Natural killer cell (primary cell): ENCODE results near the gene CDCA4. TPM values are rescaled to one million over a fixed set of nuclear protein-coding genes. Genes with fewer than 3 reads are reported as not detected.

Experiments used
- ATAC-seq, 3 donors: fragments of 150-1000 bp in 2 of 3; fragments of 200-7000 bp in 1 of 3; cut with Tn5 transposase; 1 replicate in 1 of 3; 2 replicates in 2 of 3; pipeline ENCODE4 v1.10.0; 2021; ENCODE audit warnings: mild to moderate bottlenecking in 2 of 3, moderate library complexity in 2 of 3
- DNase-seq, 2 donors: peaks; one replicate each; pipeline versions ENCODE4 v3.0.0 to v3.0.0-alpha.2; 2013 to 2021; ENCODE audit warnings: mixed read lengths in 1 of 2
- H3K27ac ChIP-seq: one replicate; pipeline ENCODE4 v1.5.1; 2013; ENCODE audit warnings: mild to moderate bottlenecking, low read length
- H3K27me3 ChIP-seq: one replicate; pipeline ENCODE4 v1.6.1; 2013; ENCODE audit warnings: low read length; ENCODE audit not compliant: control insufficient read depth, insufficient read depth
- H3K36me3 ChIP-seq: one replicate; pipeline ENCODE4 v1.6.1; 2013; ENCODE audit warnings: low read length; ENCODE audit not compliant: control insufficient read depth, insufficient read depth
- H3K4me1 ChIP-seq: one replicate; pipeline ENCODE4 v1.6.1; 2013; ENCODE audit warnings: low read length; ENCODE audit not compliant: control insufficient read depth, insufficient read depth
- H3K4me3 ChIP-seq: one replicate; pipeline ENCODE4 v1.5.1; 2013; ENCODE audit warnings: low read length
- H3K9me3 ChIP-seq: one replicate; pipeline ENCODE4 v1.6.1; 2013; ENCODE audit warnings: low read length; ENCODE audit not compliant: control insufficient read depth, insufficient read depth
- H3K27ac Mint-ChIP-seq, 2 donors: one replicate each; pipeline ENCODE4 v1.8.0; 2022; ENCODE audit warnings: mild to moderate bottlenecking in 2 of 2, mixed read lengths in 2 of 2, moderate library complexity in 1 of 2
- H3K27me3 Mint-ChIP-seq, 2 donors: one replicate each; pipeline ENCODE4 v1.8.0; 2022; ENCODE audit warnings: low read depth in 2 of 2, mixed read lengths in 2 of 2
- H3K36me3 Mint-ChIP-seq: one replicate; pipeline ENCODE4 v1.8.0; 2022; ENCODE audit warnings: mixed read lengths
- H3K4me1 Mint-ChIP-seq, 2 donors: one replicate each; pipeline ENCODE4 v1.8.0; 2022; ENCODE audit warnings: mixed read lengths in 2 of 2
- H3K4me3 Mint-ChIP-seq: one replicate; pipeline ENCODE4 v1.8.0; 2022; ENCODE audit warnings: mild to moderate bottlenecking, moderate library complexity, mixed read lengths
- H3K9me3 Mint-ChIP-seq, 2 donors: one replicate each; pipeline ENCODE4 v1.8.0; 2022; ENCODE audit warnings: mixed read lengths in 2 of 2
- WGBS: methylation state at CpG from one replicate; pipeline ENCODE4 v1.1.7; 2013; ENCODE audit warnings: missing lambda C conversion rate; ENCODE audit not compliant: insufficient coverage; 5-methylcytosine and 5-hydroxymethylcytosine counted together
- intact Hi-C: fragments of 100-400 bp; cut with micrococcal nuclease; formaldehyde crosslinking; loops from one replicate; pipeline ENCODE4 v1.14.2; 2022
- total RNA-seq, 4 donors: library from RNA; stranded (reverse); fragments of 120-200 nt in 1 of 4; gene quantifications; one replicate each; pipeline versions ENCODE4 v1.2.3 to v1.2.4, GENCODE V29; 2013 to 2022
- TF ChIP-seq, protein P1 (sequence below): fragments of 200-600 bp; IDR thresholded peaks from one replicate; pipeline ENCODE4 v1.8.0; 2022; ENCODE audit warnings: antibody characterized with exemption

CDCA4 gene
- total RNA-seq, 3 donors from 2014 or later (not counting 1 experiment from before 2014, with no cell fraction given) = 10.3 to 20.7 (median 16.6) TPM

DNA sequence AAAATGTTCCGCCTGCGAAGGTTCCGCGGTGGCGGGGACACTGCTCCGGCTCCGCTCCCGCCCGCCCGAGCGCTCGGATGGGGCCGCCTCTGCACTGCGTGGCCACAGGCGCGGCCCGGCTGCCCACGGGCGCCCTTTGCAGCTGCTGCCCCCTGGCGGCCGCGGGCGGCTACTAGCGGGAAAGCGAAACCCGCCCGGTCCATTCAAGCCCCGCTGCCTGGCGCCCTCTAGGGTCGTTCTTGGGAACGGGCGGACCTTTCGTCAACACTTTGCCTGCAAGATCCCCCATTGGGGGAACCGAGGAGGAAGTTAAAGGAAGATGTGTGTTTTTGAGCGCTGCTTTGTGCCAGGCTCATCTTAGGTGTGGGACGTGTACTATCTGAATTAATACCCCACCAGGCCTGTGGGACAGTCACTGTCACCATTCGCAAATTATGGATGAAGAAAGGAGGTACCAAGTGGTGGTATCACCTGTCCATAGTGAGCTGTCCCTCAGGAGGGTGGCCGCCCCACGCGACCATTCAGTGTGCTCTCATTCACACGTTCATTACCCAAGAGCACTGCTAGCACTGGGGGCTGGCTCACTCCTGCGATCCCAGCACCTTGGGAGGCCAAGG lies 24.9 kb upstream of the CDCA4 start:
- H3K27me3 Mint-ChIP-seq = no peaks in the 10 kb centered on the region
- WGBS = 6% methylated on average over 42 of the region's 42 CpGs
- no peak overlapping the region for H3K27ac ChIP-seq
- H3K27ac Mint-ChIP-seq = peak overlapping the region; percentile 37 to 68
- DNase-seq = peak; percentile 91 to 95
- no peaks in the 10 kb centered on the region for H3K36me3 Mint-ChIP-seq
- H3K4me3 Mint-ChIP-seq = peak overlapping the region; percentile 50
- TF ChIP-seq, protein P1, sequence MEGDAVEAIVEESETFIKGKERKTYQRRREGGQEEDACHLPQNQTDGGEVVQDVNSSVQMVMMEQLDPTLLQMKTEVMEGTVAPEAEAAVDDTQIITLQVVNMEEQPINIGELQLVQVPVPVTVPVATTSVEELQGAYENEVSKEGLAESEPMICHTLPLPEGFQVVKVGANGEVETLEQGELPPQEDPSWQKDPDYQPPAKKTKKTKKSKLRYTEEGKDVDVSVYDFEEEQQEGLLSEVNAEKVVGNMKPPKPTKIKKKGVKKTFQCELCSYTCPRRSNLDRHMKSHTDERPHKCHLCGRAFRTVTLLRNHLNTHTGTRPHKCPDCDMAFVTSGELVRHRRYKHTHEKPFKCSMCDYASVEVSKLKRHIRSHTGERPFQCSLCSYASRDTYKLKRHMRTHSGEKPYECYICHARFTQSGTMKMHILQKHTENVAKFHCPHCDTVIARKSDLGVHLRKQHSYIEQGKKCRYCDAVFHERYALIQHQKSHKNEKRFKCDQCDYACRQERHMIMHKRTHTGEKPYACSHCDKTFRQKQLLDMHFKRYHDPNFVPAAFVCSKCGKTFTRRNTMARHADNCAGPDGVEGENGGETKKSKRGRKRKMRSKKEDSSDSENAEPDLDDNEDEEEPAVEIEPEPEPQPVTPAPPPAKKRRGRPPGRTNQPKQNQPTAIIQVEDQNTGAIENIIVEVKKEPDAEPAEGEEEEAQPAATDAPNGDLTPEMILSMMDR = peak; percentile 100
- intact Hi-C loops = loop anchor here (1.0 to 2.0 kb wide), 2 partner anchors 70 to 113 kb away; no protein-coding TSS in a partner anchor
- ATAC-seq = peak; percentile 95 to 98 (median 97)
- H3K4me1 ChIP-seq = peaks cover 11% of the 10 kb centered on the region
- no peaks in the 10 kb centered on the region for H3K9me3 Mint-ChIP-seq
- no peak overlapping the region for H3K4me3 ChIP-seq
- no peaks in the 10 kb centered on the region for H3K27me3 ChIP-seq
- H3K4me1 Mint-ChIP-seq = peaks cover 13 to 14% of the 10 kb centered on the region in 2 donors
- peaks cover 24% of the 10 kb centered on the region for H3K36me3 ChIP-seq
- no peaks in the 10 kb centered on the region for H3K9me3 ChIP-seq

DNA sequence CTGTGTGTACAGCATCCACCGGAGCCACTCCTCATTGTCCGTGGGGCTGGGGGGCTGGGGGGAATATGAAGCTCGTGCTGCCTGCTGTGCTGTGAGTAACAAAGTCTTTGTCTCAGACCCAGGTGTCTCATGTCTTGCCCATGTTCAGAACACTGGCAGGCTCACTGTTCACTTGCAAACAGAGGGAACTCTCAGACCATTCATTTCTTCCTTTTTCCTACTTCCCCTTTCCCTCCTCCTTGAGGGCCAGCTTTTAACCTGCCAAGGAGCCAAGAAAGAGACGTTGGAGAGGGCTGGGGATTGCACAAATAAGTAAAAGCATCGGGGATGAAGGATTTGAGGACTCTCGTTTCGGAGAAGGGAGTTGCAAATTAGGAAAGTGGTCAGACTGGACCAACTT lies 22.8 kb upstream of the CDCA4 start:
- TF ChIP-seq, protein P1 = no peak
- H3K36me3 Mint-ChIP-seq = no peaks in the 10 kb centered on the region
- H3K4me1 Mint-ChIP-seq = peaks cover 13 to 14% of the 10 kb centered on the region in 2 donors
- Histone ChIP-seq H3K4me3 (no peak overlapping the region), H3K4me1 (peaks cover 11% of the 10 kb centered on the region), H3K36me3 (peaks cover 5% of the 10 kb centered on the region), H3K27me3 (no peaks in the 10 kb centered on the region), H3K27ac (no peak overlapping the region), H3K9me3 (no peaks in the 10 kb centered on the region)
- no peak overlapping the region for H3K4me3 Mint-ChIP-seq
- intact Hi-C loops = loop anchor here (2.0 kb wide), 1 partner anchor 111 kb away; no protein-coding TSS in a partner anchor
- no peaks in the 10 kb centered on the region for H3K27me3 Mint-ChIP-seq
- ATAC-seq (no peak), DNase-seq (no peak)
- WGBS = 75% methylated on average over 7 of the region's 7 CpGs
- H3K27ac Mint-ChIP-seq = no peak overlapping the region
- no peaks in the 10 kb centered on the region for H3K9me3 Mint-ChIP-seq

DNA sequence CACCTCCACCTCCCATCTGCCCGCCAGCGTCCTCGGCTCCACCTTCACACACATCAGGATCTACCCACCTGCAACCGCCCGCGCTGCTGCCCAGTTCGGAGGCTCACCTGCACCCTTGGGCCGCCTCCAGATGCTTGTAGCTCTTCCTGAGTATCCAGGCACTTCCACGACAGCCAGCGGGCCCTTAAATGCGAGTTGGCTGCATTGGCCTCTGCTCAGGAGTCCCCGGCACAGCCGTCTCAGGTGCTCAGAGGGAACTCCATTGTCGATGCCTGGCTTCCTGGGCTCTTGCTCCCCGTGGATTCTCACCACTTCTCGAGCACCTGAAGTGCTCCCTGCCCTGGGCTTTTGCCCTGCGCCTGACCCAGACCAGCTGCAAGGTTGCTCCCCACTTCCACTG lies 21.9 kb upstream of the CDCA4 start:
- 91% methylated on average over 17 of the region's 17 CpGs for WGBS
- Mint-ChIP-seq H3K4me1 (peaks cover 13 to 14% of the 10 kb centered on the region in 2 donors), H3K36me3 (no peaks in the 10 kb centered on the region), H3K27me3 (no peaks in the 10 kb centered on the region), H3K4me3 (no peak overlapping the region), H3K9me3 (no peaks in the 10 kb centered on the region), H3K27ac (no peak overlapping the region)
- Histone ChIP-seq H3K27me3 (no peaks in the 10 kb centered on the region), H3K36me3 (peaks cover 1% of the 10 kb centered on the region), H3K9me3 (no peaks in the 10 kb centered on the region), H3K4me1 (peaks cover 11% of the 10 kb centered on the region), H3K27ac (no peak overlapping the region), H3K4me3 (no peak overlapping the region)
- ATAC-seq = no peak
- no peak for DNase-seq
- TF ChIP-seq, protein P1 = no peak
- intact Hi-C loops = no loop called here
